NCI-H524 (cell line): Measurements from ENCODE around the gene CCDC88C.

Experiments used
- DNase-seq, 2 experiments: peaks; one replicate each; lab custom pipeline; 2025; lab: John Stamatoyannopoulos, UW

CCDC88C gene

GRCh38 chr14:91396959-91397815, 20.4 kb downstream of the CCDC88C start:
- DNase-seq: peak in 1 of 2 experiments; percentile 28

DNA sequence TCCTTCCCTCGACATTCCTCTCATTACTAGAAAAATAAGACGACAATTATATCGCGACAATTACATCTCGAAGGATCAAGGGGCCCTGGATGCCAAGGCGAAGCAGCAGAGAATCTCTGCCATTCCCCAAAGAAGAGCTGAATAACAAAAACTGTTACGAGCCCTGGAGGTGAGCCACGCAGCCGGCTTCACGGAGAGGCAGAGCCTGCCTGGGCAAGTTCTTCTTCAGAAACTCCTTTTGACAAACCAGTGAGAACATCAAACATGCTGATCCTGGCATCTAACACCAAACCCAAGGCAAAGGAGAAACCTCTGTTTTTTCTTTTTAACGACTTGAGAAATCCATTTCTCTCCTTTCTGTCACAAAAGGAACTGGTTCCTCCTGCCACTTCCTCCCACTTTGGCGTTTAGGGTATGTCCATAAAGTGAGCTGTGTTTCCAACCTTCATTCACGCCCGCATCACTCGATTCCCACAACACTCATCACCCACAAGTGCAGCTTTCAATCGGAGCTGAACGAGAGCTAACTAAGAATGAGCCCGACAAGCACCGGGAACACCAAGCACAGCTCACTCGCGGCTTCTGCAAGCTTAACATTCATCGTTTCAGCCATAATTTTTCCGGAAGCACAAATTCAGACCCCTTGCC, 21.5 kb downstream of the CCDC88C start:
- no peak for DNase-seq

- DNase-seq: no peak
Observed at GRCh38 chr14:91395466-91395865, 22.2 kb downstream of the CCDC88C start.

DNA sequence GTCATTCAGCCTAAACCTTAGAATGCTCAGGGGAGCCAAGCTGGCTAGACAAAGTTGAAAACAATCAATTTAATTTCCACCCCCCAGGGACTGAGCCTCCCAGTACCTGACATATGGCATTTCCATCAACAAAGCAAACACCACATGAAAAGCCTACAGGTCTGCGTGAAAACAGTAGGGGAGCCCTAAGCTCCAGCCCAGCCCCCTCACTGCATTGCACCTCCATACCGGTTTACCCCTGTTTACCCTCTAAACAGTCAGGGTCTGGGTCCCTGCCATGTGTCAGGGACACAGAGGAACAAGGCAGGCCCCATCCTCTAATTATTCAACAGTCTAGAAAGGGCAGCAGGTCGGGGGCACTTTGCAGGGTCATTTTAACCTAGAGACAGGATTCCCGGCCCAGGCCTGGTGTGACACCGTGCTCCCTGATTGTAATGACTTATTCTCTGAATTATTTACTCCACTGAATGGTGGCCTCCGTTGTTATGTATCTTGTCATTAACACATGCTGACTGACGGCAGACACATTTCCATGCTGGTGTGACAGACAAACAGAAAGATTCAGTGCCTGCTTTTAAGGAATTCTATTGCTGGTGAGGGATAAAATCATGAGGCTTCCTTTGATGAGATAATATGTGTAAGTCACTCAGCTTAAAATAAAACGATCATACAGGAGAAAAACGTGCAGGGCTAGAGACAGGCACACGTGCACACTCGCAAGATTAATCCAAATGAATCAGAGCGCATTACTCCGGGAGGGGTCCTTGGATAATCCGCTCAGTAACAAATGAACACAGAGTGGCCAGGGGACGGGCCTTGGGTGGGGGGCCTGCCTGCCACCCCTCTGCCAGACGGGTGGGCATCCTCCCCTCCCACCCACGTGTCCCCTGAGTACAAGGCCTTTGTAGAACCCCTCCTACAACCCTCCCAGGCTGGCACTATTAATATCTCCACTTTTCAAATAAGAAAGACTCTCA, 23.2 kb downstream of the CCDC88C start:
- peak; percentile 88 to 96 for DNase-seq

DNA sequence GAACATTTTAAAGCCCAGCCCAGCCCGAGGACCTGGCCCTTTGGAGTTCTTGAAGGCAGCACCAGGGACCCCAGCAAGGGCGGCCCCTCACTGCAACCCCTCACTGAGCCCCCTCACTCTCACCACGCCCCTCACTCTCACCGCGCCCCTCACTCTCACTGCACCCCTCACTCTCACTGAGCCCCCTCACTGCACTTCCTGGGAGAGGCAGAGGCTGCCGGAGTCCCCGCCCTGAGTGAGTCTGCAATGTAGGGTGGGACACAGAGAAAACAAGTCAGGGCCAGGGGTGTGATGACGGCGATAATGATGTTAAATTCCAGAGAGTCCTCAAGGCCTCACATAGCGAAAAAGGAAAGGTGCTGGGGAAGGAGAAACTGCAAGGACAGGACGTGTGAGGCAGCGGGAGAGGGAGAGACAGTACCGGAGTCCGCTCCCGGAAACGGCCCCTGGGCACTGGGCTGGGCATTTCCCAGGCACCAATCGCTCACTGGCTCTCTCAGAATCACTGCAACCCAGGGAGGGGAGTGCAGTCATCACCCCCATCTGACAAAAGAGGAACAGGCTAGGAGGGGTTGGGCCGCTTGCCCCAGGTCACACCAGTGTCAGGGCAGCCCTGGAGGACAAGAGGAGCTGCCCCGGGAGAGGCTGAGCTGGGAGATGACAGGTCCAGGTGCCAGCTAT, 24.9 kb downstream of the CCDC88C start:
- no peak for DNase-seq

DNA sequence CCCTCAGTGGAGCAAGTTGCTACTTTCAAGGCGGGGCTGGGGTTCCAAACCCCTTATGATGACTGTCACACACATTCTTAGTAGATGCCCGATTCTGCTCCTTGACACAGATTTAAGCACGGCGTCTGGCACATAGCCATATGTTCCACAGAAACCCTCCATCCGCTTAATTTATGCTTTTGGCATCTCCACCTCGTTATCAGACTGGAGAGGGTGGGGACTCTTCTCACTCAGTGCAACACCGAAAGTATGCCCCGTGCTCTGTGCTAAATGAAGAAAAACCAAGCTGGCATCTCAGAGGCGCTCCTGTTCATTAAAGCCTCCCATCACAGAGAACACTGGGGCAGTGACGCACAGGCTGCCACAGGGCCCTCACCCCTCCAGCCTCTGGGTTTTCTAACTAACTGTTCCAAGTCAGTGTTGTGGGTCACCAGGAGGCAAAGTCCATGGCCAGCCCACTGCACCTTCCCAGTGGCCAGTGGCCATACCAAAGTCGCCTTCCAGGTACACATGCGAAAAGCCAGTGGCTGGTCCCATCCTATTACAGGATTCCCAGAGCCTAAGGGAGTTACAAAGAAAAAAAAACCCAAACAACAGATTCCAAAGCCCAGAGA, 27.3 kb downstream of the CCDC88C start:
- peak; percentile 99 to 100 for DNase-seq

DNA sequence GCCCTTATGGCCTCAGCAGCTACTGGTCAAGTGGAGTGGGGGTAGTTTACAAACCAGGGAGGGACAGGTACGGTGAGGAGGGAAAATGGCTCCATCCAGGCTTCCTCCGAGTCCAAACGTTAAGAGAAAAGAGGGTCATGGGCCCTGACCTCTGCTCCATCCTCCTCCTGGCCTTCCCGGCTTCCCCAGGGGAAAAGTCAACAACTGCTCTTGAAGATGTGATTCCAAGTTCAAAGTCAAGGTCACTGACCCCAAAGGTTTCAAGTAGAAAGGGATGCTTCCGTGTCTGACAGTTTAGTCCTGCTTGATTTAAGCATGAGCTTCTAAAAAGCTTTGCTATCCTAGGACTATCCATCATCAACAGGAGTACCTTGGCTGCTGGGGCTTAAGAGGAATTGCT, 28.5 kb downstream of the CCDC88C start:
- no peak for DNase-seq

- DNase-seq: peak in 1 of 2 experiments; percentile 89
Observed at GRCh38 chr14:91388551-91388975, 29.1 kb downstream of the CCDC88C start.

DNA sequence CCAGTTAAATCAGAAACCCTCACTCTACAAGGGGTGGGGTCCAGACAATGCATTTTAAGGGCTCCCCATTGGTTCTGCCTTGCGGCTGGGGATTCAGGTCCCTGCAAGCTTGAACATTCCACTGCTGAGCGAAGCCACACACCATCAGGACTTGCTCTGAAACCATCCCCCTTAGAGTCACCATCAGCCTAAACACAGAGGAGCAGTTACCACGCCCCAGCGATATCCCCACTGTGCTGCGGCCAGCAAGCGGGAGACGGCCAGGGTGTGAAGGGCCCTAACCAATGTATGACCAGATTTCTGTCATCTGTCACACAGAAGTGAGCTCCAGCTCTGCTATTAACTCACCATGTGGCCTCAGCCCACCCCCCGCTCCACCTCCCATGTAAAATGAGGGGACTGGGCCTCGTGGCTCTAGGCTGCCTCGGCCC, 29.7 kb downstream of the CCDC88C start:
- peak; percentile 89 to 92 for DNase-seq

- DNase-seq: peak; percentile 99
Observed at GRCh38 chr14:91387169-91387835, 30.3 kb downstream of the CCDC88C start.

- no peak for DNase-seq
Observed at GRCh38 chr14:91385697-91386096, 31.9 kb downstream of the CCDC88C start.

DNA sequence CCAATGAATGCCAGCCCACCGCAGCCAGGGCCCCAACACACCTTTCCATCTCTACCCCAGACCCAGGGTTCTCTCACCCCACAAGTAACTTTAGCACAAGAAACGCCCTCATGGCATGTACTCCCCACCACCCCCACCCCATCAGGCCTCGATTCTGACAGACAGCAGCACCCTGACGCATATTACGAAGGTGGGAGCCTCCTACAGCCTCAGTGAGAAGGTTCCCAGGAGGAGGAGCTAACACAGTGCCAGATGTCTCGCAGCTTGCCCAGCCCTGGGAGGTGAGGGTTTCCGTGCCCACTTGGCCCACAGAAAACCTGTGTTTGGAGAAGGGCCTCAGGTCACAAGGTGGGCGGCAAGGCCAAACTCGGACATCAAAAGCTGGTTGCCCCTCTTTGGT, 32.4 kb downstream of the CCDC88C start:
- DNase-seq: no peak

DNA sequence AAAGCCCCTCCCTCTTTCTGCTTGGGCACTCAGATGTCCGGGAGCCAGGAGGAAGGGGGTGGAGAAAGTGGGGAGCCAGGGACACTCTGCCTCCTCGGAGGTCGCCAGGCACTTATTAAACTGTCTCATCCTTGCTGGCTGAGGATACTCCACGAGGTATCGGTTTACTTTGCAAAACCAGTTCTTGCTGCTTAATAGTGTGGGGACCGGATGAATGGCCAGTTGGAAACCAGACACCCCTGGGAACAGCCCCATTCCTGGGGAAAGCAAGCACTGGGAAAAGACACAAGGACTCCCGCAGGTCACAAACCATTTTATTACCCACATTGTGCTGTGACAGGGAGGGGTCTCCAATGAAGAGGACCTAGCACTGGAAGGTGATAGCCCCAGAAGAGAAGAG, 34.2 kb downstream of the CCDC88C start:
- peak; percentile 54 to 66 for DNase-seq

GRCh38 chr14:91381801-91382670, 35.6 kb downstream of the CCDC88C start:
- peak; percentile 47 to 81 for DNase-seq

DNA sequence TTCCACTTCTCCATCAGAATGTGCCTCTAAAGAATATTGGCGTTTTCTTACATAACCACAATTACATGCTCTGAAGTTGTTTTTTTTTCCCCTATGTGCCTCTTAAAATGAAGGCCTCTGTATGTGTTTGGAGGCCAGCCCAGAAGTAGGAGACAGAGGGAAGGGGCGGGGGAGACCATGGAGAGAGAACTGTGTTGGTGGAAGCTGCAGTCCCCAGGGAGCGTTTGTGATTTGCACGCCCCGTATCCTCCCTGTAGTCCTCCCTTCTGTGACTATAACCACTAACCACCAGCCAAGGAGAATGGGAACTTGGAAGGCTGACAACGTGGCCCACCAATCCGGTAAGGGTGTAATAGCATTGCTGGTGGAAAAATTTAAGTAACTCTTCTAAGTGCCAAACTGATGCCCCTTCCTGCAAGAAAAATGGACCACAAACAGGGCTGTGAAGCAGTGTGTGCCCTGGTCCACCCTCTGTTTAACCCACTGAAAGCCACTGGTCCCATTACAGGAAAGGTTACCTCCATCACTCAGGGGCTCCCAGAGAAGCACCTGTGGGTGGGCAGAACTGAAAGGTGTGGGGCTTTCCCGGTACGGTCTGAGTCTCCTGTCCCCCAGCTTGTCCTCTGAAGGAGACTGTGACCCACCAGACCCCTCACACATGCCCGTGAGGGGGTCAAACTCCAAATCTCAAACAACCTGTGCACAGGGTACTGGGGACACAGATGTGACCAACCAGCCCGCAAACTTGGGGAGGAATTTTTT, 36.8 kb downstream of the CCDC88C start:
- DNase-seq: peak; percentile 66 to 76

- DNase-seq: no peak
Observed at GRCh38 chr14:91380123-91380522, 37.5 kb downstream of the CCDC88C start.

GRCh38 chr14:91379579-91379932, 38.1 kb downstream of the CCDC88C start:
- no peak for DNase-seq

GRCh38 chr14:91378930-91379578, 38.6 kb downstream of the CCDC88C start:
- DNase-seq: no peak
